ENCODE measurements around the gene PLEKHG1.

Gene PLEKHG1

DNA sequence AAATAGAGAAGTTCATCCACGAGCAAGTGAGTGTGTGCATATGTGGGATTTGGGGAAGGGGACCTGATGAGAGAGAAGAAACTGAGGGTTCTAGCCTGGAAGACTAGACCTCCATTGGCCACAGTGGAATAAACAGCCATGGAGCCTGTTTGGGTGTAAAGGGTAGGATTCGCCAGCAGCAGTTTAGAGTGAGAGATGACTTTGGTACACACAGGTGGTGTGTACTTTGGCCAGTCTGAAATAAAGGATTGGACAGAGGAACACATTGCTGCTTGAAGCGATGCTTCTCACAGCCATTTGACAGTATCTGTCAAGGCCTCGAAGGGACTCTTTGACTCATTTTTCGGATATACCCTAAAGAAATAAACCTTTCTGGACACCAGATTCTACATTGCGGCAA, 29.2 kb downstream of the PLEKHG1 start:
- TF ChIP-seq, protein P1, sequence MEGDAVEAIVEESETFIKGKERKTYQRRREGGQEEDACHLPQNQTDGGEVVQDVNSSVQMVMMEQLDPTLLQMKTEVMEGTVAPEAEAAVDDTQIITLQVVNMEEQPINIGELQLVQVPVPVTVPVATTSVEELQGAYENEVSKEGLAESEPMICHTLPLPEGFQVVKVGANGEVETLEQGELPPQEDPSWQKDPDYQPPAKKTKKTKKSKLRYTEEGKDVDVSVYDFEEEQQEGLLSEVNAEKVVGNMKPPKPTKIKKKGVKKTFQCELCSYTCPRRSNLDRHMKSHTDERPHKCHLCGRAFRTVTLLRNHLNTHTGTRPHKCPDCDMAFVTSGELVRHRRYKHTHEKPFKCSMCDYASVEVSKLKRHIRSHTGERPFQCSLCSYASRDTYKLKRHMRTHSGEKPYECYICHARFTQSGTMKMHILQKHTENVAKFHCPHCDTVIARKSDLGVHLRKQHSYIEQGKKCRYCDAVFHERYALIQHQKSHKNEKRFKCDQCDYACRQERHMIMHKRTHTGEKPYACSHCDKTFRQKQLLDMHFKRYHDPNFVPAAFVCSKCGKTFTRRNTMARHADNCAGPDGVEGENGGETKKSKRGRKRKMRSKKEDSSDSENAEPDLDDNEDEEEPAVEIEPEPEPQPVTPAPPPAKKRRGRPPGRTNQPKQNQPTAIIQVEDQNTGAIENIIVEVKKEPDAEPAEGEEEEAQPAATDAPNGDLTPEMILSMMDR (IDR thresholded peaks at IDR 0.05) = no peak

DNA sequence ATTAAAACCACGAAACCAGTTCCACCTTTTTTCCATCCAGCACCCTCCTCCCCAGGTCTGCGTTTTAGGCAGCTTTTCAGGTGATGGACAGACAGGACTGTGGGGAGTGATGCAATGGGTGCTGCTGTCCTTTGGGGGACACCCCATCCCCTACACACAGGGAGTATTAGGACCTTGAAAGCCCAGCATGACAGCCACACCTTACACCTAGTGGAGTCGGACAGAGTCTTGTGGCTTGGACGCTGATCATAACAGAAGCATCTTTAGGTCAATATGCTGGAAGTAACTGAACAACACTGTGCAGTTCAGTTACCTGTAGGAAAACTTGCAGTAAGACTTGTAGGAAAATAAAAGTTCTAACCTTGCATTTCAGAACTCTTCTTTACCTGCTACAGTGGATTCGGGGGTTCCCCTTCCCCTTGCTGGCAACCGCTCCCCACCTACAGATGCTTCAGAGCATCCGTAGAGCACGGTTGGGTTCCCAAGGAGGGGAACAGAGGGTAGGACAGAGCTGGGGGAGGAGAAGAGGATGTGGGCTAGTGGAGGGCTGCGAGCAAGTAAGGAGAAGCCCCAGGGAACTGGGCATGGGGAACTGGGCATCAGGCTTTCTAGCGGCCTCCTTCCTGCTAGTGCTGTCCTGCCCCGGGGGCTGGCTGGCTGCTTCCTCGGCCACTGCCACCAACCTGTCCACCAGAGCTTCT, 31.7 kb downstream of the PLEKHG1 start:
- TF ChIP-seq, protein P1 (IDR thresholded peaks at IDR 0.05) = no peak

DNA sequence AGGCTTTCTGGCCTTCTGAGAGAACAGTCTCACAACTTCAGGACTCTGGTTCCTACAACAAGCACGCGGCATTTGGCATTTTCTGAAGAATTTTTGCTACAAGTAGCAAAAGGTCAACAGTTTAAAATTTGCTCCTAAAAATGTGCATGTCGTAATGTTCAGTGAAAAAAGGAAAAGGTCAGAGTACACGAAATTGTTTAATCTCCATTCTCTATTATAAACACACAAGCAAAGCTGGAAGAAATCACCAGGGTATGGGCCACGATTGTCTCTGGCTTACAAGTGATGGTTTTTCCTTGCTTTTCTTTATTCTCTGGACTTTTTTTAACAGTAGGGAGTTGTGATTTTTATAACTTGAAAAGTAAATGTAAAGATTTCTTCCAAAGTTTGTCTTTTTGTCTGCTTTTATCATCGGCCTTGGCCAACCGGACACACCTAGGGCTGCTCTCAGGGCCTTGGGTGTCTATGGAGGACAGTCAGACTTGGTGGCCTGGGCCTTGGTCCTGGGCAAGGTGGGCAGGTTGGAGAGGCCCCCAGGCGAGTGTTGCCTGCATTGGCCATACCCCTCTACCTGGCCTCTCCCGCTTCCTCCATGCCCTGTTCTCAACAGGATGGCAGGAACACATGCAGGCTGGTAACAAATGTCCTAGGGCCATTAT, 32.4 kb downstream of the PLEKHG1 start:
- TF ChIP-seq, protein P1 (IDR thresholded peaks at IDR 0.05) = no peak

DNA sequence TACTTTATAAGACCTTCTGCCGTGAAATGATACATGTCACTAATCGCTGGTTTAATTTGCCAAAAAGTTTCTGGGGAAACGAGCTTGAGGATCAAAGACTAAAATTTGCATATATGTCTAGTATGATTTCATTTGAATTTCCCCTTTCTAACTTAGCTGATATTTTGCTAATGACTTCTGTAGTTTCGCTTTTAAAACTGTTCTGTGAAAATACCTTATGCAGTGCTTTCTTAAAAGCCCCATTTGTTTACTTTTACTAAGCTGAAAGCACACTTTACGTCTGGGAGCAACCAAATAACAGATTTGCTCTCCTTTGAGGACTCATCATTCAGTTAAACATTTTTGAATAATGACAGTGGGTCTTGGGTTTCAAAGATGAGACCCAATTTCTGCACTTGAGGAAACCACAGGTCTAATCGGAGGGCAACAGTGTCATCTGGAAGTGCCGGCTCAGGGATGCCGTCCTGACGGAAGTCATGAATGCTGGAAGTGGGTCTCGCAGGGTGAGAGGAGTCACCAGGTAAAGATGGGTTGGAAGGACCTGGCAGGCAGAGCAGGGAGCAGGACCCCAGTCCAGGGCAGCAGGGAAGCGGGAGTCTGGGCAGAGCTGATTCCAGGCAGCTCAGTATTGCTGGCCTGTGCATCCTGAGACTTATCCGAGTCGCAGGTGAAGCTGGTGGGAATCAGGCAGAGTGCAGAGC, 33.2 kb downstream of the PLEKHG1 start:
- TF ChIP-seq, protein P1 (IDR thresholded peaks at IDR 0.05) = no peak

DNA sequence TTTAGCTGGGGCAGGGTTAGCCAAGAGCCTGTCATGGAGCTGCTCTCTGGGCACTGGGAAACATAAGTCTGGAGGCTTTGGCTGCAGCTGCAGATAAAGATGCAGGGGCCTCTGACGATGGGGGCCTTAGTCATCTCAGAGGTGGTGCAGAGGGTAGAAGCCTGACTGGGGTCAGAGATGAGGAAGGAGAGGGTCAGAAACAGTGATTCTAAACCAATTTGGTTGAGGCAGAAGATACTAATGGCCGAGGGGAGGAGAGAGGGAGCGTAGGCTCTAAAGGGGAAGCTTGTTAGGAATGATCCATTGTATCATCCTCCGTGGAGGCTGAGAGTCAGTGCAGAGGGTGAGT, 33.8 kb downstream of the PLEKHG1 start:
- TF ChIP-seq, protein P1 (IDR thresholded peaks at IDR 0.05) = no peak

DNA sequence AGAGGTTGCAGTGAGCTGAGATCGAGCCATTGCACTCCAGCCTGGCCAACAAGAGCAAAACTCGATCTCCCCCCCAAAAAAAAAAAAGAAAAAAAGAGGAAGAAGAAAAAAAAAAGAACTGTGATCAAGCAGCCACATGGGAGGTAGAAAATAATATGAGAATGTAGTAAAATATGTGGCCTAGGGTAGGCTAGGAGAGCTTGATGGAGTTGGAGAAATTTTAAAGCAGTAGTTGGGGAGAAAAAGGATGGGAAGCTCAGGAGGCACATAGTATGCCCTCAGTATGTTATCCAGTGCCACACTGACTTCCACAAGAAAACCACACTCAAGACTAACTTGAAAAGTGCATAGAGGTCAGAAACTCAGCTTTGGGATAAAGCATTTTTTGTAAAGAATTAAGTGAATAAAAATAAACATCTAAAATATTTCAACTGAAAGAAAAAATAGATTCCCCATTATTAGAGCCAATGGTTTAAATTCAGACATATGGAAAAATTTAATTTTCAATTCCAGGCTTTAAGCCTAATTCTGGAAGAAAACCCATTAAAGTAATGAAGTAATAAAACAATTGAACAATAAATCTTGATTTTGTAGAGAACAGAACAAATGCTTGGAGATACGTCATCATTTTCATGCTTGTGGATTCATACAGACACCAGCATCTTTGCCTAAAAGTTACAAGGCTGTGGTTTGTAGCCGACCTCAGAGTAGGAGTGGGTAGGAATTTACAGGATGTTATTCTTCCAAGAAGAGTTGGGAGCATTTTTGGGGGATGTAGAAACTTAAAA, 34.7 kb downstream of the PLEKHG1 start:
- TF ChIP-seq, protein P1 (IDR thresholded peaks at IDR 0.05) = no peak

DNA sequence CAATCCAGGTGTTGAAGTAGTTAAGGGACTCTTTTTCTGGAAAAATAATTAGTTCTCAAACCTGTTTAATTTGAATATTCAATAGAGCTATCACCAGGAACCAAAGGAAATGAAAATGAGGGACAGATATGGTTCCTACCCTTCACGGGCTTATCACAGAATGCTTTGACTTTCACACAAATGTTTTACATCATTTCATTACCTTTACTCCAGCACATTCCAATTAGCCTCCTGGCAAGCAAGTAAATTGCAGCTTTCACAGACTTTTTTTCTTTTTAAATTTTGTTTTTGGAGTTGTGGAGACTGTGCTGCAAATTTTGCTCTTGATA, 35.2 kb downstream of the PLEKHG1 start:
- TF ChIP-seq, protein P1 (IDR thresholded peaks at IDR 0.05) = no peak

Data from LNCAP (cell line).